CD8-positive, alpha-beta memory T cell (primary cell): ENCODE measurements around the gene CALM1. TPM values are rescaled to one million over a fixed set of nuclear protein-coding genes. Genes with fewer than 3 reads are reported as not detected.
A peak's percentile ranks its signal among the peaks of the same experiment; 100 is the strongest.

Experiments used
- CTCF ChIA-PET: fragments of 350-600 bp; sonication (Branson Sonifier 250); formaldehyde crosslinking; loops from one replicate; lab custom pipeline; 2021; ENCODE audit warnings: antibody characterized with exemption; lab: Charles Lee
- POLR2A ChIA-PET: fragments of 350-600 bp; sonication (Branson Sonifier 250); formaldehyde crosslinking; loops from one replicate; lab custom pipeline; 2021; ENCODE audit warnings: antibody characterized with exemption; lab: Charles Lee
- DNase-seq, 5 donors: peaks; one replicate each; pipeline versions ENCODE4 v3.0.0 to v3.0.0-alpha.2; 2020 to 2022; ENCODE audit warnings: mixed read lengths in 1 of 5
- H3K27ac ChIP-seq: one replicate; pipeline ENCODE4 v1.7.0; 2013; ENCODE audit warnings: low read depth, mild to moderate bottlenecking, low read length, moderate library complexity
- H3K27me3 ChIP-seq: 2 replicates; pipeline ENCODE4 v1.7.0; 2013; ENCODE audit warnings: low read length, mild to moderate bottlenecking; ENCODE audit not compliant: insufficient read depth, poor library complexity, severe bottlenecking
- H3K36me3 ChIP-seq: 2 replicates; pipeline ENCODE4 v1.7.0; 2013; ENCODE audit warnings: mild to moderate bottlenecking, low read length, moderate library complexity; ENCODE audit not compliant: insufficient read depth
- H3K4me1 ChIP-seq: 2 replicates; pipeline ENCODE4 v1.7.0; 2013; ENCODE audit warnings: mild to moderate bottlenecking, low read length, moderate library complexity; ENCODE audit not compliant: insufficient read depth
- H3K4me3 ChIP-seq: 2 replicates; pipeline ENCODE4 v1.7.0; 2013; ENCODE audit warnings: mild to moderate bottlenecking, low read length
- H3K9me3 ChIP-seq: 2 replicates; pipeline ENCODE4 v1.7.0; 2013; ENCODE audit warnings: mild to moderate bottlenecking, low read length
- H3K27ac Mint-ChIP-seq, 8 donors: one replicate each; pipeline ENCODE4 v1.8.0; 2020 to 2021; ENCODE audit warnings: mixed read lengths in 8 of 8, mild to moderate bottlenecking in 6 of 8, inconsistent platforms in 3 of 8, moderate library complexity in 3 of 8
- H3K27me3 Mint-ChIP-seq, 2 donors: one replicate each; pipeline ENCODE4 v1.8.0; 2020 to 2021; ENCODE audit warnings: mixed read lengths in 2 of 2, mild to moderate bottlenecking in 1 of 2, moderate library complexity in 1 of 2
- H3K36me3 Mint-ChIP-seq, 3 donors: one replicate each; pipeline ENCODE4 v1.8.0; 2020 to 2021; ENCODE audit warnings: mixed read lengths in 3 of 3, inconsistent platforms in 1 of 3, mild to moderate bottlenecking in 1 of 3
- H3K4me1 Mint-ChIP-seq, 3 donors: one replicate each; pipeline ENCODE4 v1.8.0; 2020 to 2021; ENCODE audit warnings: mixed read lengths in 3 of 3, inconsistent platforms in 1 of 3, mild to moderate bottlenecking in 1 of 3
- H3K4me3 Mint-ChIP-seq, 7 donors: one replicate each; pipeline ENCODE4 v1.8.0; 2020 to 2021; ENCODE audit warnings: mixed read lengths in 7 of 7, mild to moderate bottlenecking in 6 of 7, moderate library complexity in 4 of 7, inconsistent platforms in 2 of 7
- H3K9me3 Mint-ChIP-seq, 5 donors: one replicate each; pipeline ENCODE4 v1.8.0; 2020 to 2022; ENCODE audit warnings: mixed read lengths in 5 of 5, mild to moderate bottlenecking in 3 of 5, moderate library complexity in 2 of 5, inconsistent platforms in 1 of 5
- polyA plus RNA-seq: library from polyadenylated mRNA; unstranded; fragments of 300-500 nt; fragmentation: Illumina TruSeq; gene quantifications from one replicate; pipeline ENCODE4 v1.2.3, GENCODE V29; 2021
- total RNA-seq, 2 experiments: library from RNA; stranded (reverse); gene quantifications; one replicate each; pipeline ENCODE4 v1.2.3, GENCODE V29; 2021

Gene CALM1
- total and polyA plus RNA-seq, 3 experiments from 2014 or later = 575 to 3,107 (median 587) TPM

GRCh38 chr14:90405101-90405500 is 8.3 kb downstream of the CALM1 start:
- POLR2A ChIA-PET = interaction anchor here (10.5 kb wide), 1 partner anchor 21 kb away, joined by 345 read pairs; no protein-coding TSS in a partner anchor
- peaks cover 40 to 76% (median 50%) of the 10 kb centered on the region in 3 donors for H3K36me3 Mint-ChIP-seq
- CTCF ChIA-PET = interaction anchor here (1.2 kb wide), 1 partner anchor 65 kb away, joined by 3 read pairs; no protein-coding TSS in a partner anchor
- H3K4me1 Mint-ChIP-seq = peaks cover 59 to 82% (median 78%) of the 10 kb centered on the region in 3 donors
- no peaks in the 10 kb centered on the region for H3K9me3 ChIP-seq
- DNase-seq = no peak
- peaks cover 37% of the 10 kb centered on the region for H3K4me1 ChIP-seq
- peaks cover 67% of the 10 kb centered on the region for H3K36me3 ChIP-seq
- no peaks in the 10 kb centered on the region for H3K9me3 Mint-ChIP-seq
- H3K27me3 ChIP-seq = no peaks in the 10 kb centered on the region
- H3K27ac ChIP-seq = no peak overlapping the region
- no peak overlapping the region for H3K4me3 ChIP-seq
- H3K27ac Mint-ChIP-seq = peak overlapping the region in 5 of 8 donors; percentile 17 to 84 (median 70)
- H3K4me3 Mint-ChIP-seq = peak overlapping the region in 1 of 7 donors; percentile 21
- peaks cover 0 to 3% of the 10 kb centered on the region in 2 donors for H3K27me3 Mint-ChIP-seq

- Histone ChIP-seq H3K36me3 (peaks cover 61% of the 10 kb centered on the region), H3K4me1 (peaks cover 31% of the 10 kb centered on the region), H3K27me3 (no peaks in the 10 kb centered on the region), H3K4me3 (no peak overlapping the region), H3K9me3 (no peaks in the 10 kb centered on the region), H3K27ac (no peak overlapping the region)
- CTCF ChIA-PET = interaction anchor here (1.0 kb wide), 1 partner anchor 14 kb away, joined by 3 read pairs; no protein-coding TSS in a partner anchor
- DNase-seq = no peak
- peak overlapping the region in 1 of 7 donors; percentile 31 for H3K4me3 Mint-ChIP-seq
- H3K27me3 Mint-ChIP-seq = peaks cover 0 to 3% of the 10 kb centered on the region in 2 donors
- H3K4me1 Mint-ChIP-seq = peaks cover 54 to 75% (median 72%) of the 10 kb centered on the region in 3 donors
- POLR2A ChIA-PET = interaction anchor here (0.6 kb wide), 1 partner anchor 147 kb away, joined by 3 read pairs; no protein-coding TSS in a partner anchor
- H3K36me3 Mint-ChIP-seq = peaks cover 35 to 69% (median 44%) of the 10 kb centered on the region in 3 donors
- peak overlapping the region in 5 of 8 donors; percentile 61 to 84 (median 80) for H3K27ac Mint-ChIP-seq
- H3K9me3 Mint-ChIP-seq = no peaks in the 10 kb centered on the region
These were observed 8.9 kb downstream of the CALM1 start for GRCh38 chr14:90405755-90406154.

- peak overlapping the region in 2 of 7 donors; percentile 31 to 42 for H3K4me3 Mint-ChIP-seq
- no peaks in the 10 kb centered on the region for H3K9me3 ChIP-seq
- peaks cover 30 to 63% (median 38%) of the 10 kb centered on the region in 3 donors for H3K36me3 Mint-ChIP-seq
- POLR2A ChIA-PET = interaction anchor here (0.7 to 1.1 kb wide), 2 partner anchors 9 to 231 kb away, joined by 3 to 4 read pairs; no protein-coding TSS in a partner anchor
- H3K27me3 Mint-ChIP-seq = peaks cover 0 to 1% of the 10 kb centered on the region in 2 donors
- peak overlapping the region in 7 of 8 donors; percentile 0 to 90 (median 80) for H3K27ac Mint-ChIP-seq
- no peak overlapping the region for H3K27ac ChIP-seq
- H3K4me1 Mint-ChIP-seq = peaks cover 47 to 69% (median 65%) of the 10 kb centered on the region in 3 donors
- peaks cover 54% of the 10 kb centered on the region for H3K36me3 ChIP-seq
- H3K27me3 ChIP-seq = no peaks in the 10 kb centered on the region
- CTCF ChIA-PET = interaction anchor here (1.0 kb wide), 1 partner anchor 15 kb away, joined by 3 read pairs; no protein-coding TSS in a partner anchor
- DNase-seq = no peak
- H3K4me3 ChIP-seq = no peak overlapping the region
- peaks cover 24% of the 10 kb centered on the region for H3K4me1 ChIP-seq
- H3K9me3 Mint-ChIP-seq = no peaks in the 10 kb centered on the region
These were observed 9.6 kb downstream of the CALM1 start for GRCh38 chr14:90406384-90406798.

- ChIA-PET CTCF (interaction anchor here (1.3 kb wide), 1 partner anchor 47 kb away, joined by 3 read pairs; no protein-coding TSS in a partner anchor), POLR2A (interaction anchor here (1.1 kb wide), 1 partner anchor 8 kb away, joined by 4 read pairs; no protein-coding TSS in a partner anchor)
- Histone ChIP-seq H3K27ac (no peak overlapping the region), H3K27me3 (no peaks in the 10 kb centered on the region), H3K9me3 (no peaks in the 10 kb centered on the region), H3K36me3 (peaks cover 46% of the 10 kb centered on the region), H3K4me3 (no peak overlapping the region), H3K4me1 (peaks cover 16% of the 10 kb centered on the region)
- Mint-ChIP-seq H3K36me3 (peaks cover 24 to 54% (median 32%) of the 10 kb centered on the region in 3 donors), H3K27me3 (peaks cover 0 to 4% of the 10 kb centered on the region in 2 donors), H3K9me3 (no peaks in the 10 kb centered on the region), H3K4me1 (peaks cover 39 to 60% (median 57%) of the 10 kb centered on the region in 3 donors), H3K4me3 (no peak overlapping the region), H3K27ac (peak overlapping the region in 4 of 8 donors; percentile 23 to 84 (median 42))
- no peak for DNase-seq
These were observed 10.4 kb downstream of the CALM1 start for GRCh38 chr14:90407230-90407629.

GRCh38 chr14:90408713-90409112 is 11.9 kb downstream of the CALM1 start:
- H3K27ac Mint-ChIP-seq = peak overlapping the region in 5 of 8 donors; percentile 7 to 91 (median 48)
- H3K36me3 ChIP-seq = peaks cover 31% of the 10 kb centered on the region
- DNase-seq = no peak
- H3K27me3 Mint-ChIP-seq = peaks cover 0 to 4% of the 10 kb centered on the region in 2 donors
- peaks cover 24 to 45% (median 42%) of the 10 kb centered on the region in 3 donors for H3K4me1 Mint-ChIP-seq
- no peak overlapping the region for H3K27ac ChIP-seq
- peaks cover under 1% of the 10 kb centered on the region for H3K4me1 ChIP-seq
- ChIA-PET CTCF (interaction anchor here (1.3 to 2.2 kb wide), 2 partner anchors 9 to 48 kb away, joined by 3 to 9 read pairs; no protein-coding TSS in a partner anchor), POLR2A (interaction anchor here (1.1 to 1.5 kb wide), 2 partner anchors 9 to 25 kb away, joined by 4 to 8 read pairs; no protein-coding TSS in a partner anchor)
- H3K4me3 ChIP-seq = no peak overlapping the region
- H3K36me3 Mint-ChIP-seq = peaks cover 9 to 40% (median 20%) of the 10 kb centered on the region in 3 donors
- H3K27me3 ChIP-seq = no peaks in the 10 kb centered on the region
- H3K4me3 Mint-ChIP-seq = no peak overlapping the region
- no peaks in the 10 kb centered on the region for H3K9me3 ChIP-seq
- H3K9me3 Mint-ChIP-seq = no peaks in the 10 kb centered on the region

- no peak for DNase-seq
These were observed 12.4 kb downstream of the CALM1 start for GRCh38 chr14:90409209-90409730.

GRCh38 chr14:90412058-90412457 is 15.2 kb downstream of the CALM1 start:
- H3K4me3 Mint-ChIP-seq = no peak overlapping the region
- H3K36me3 ChIP-seq = no peaks in the 10 kb centered on the region
- H3K27ac ChIP-seq = no peak overlapping the region
- peaks cover 0 to 4% of the 10 kb centered on the region in 2 donors for H3K27me3 Mint-ChIP-seq
- H3K9me3 ChIP-seq = no peaks in the 10 kb centered on the region
- no peaks in the 10 kb centered on the region for H3K27me3 ChIP-seq
- H3K27ac Mint-ChIP-seq = peak overlapping the region in 1 of 8 donors; percentile 79
- CTCF ChIA-PET = interaction anchor here (0.7 to 1.1 kb wide), 2 partner anchors 12 to 121 kb away, joined by 3 to 4 read pairs; no protein-coding TSS in a partner anchor
- no peak overlapping the region for H3K4me3 ChIP-seq
- DNase-seq = no peak
- H3K4me1 Mint-ChIP-seq = peaks cover 3 to 15% (median 11%) of the 10 kb centered on the region in 3 donors
- peaks cover 0 to 8% (median 0%) of the 10 kb centered on the region in 3 donors for H3K36me3 Mint-ChIP-seq
- POLR2A ChIA-PET = no interaction called here
- H3K9me3 Mint-ChIP-seq = no peaks in the 10 kb centered on the region
- H3K4me1 ChIP-seq = no peaks in the 10 kb centered on the region

More at GRCh38 chr14:90409209-90409730, 12.4 kb downstream of the CALM1 start:
- peak overlapping the region in 6 of 8 donors; percentile 7 to 91 (median 53) for H3K27ac Mint-ChIP-seq
- Histone ChIP-seq H3K4me1 (no peaks in the 10 kb centered on the region), H3K36me3 (peaks cover 25% of the 10 kb centered on the region), H3K27me3 (no peaks in the 10 kb centered on the region), H3K9me3 (no peaks in the 10 kb centered on the region), H3K27ac (no peak overlapping the region), H3K4me3 (no peak overlapping the region)
- H3K9me3 Mint-ChIP-seq = no peaks in the 10 kb centered on the region
- peaks cover 18 to 40% (median 37%) of the 10 kb centered on the region in 3 donors for H3K4me1 Mint-ChIP-seq
- H3K27me3 Mint-ChIP-seq = peaks cover 0 to 4% of the 10 kb centered on the region in 2 donors
- no peak overlapping the region for H3K4me3 Mint-ChIP-seq
- ChIA-PET POLR2A (interaction anchor here (1.1 to 1.5 kb wide), 2 partner anchors 9 to 25 kb away, joined by 4 to 8 read pairs; no protein-coding TSS in a partner anchor), CTCF (interaction anchor here (2.2 kb wide), 1 partner anchor 10 kb away, joined by 9 read pairs; no protein-coding TSS in a partner anchor)
- peaks cover 9 to 34% (median 16%) of the 10 kb centered on the region in 3 donors for H3K36me3 Mint-ChIP-seq
